HepG2 (cell line): ENCODE data around the gene WEE1. TPM values are rescaled to one million over a fixed set of nuclear protein-coding genes. Genes with fewer than 3 reads are reported as not detected.

Experiments
- AHR ChIP-seq: IDR thresholded peaks from 2 replicates; pipeline ENCODE4 v1.6.1; 2018; ENCODE audit warnings: missing genetic modification reagents, missing compliant biosample characterization
- CBX1 ChIP-seq: IDR thresholded peaks from one replicate; pipeline ENCODE4 v1.6.1; 2016; ENCODE audit warnings: antibody characterized with exemption, low read depth
- DDIT3 ChIP-seq: sonication (generic); formaldehyde crosslinking; IDR thresholded peaks from 2 replicates; pipeline ENCODE4 v1.4.0; 2020; ENCODE audit warnings: mild to moderate bottlenecking, missing genetic modification reagents
- FOSL1 ChIP-seq: sonication (generic); formaldehyde crosslinking; IDR thresholded peaks from 2 replicates; pipeline ENCODE4 v1.9.0; 2021; ENCODE audit warnings: missing genetic modification reagents, borderline replicate concordance
- FOXP4 ChIP-seq: sonication (generic); formaldehyde crosslinking; IDR thresholded peaks from 2 replicates; pipeline ENCODE4 v1.4.0; 2020; ENCODE audit warnings: missing genetic modification reagents
- IRF2 ChIP-seq: IDR thresholded peaks from 2 replicates; pipeline ENCODE4 v1.6.1; 2018; ENCODE audit warnings: missing genetic modification reagents, missing compliant biosample characterization
- MAZ ChIP-seq, 2 experiments: sonication (generic) in 1 of 2; formaldehyde crosslinking in 1 of 2; IDR thresholded peaks; 2 replicates each; pipeline versions ENCODE4 v1.5.0 to v1.6.1; 2012 to 2020; ENCODE audit warnings: low read depth in 2 of 2, mild to moderate bottlenecking in 2 of 2, borderline replicate concordance in 1 of 2, improper control_type of control experiment in 1 of 2, low read length in 1 of 2, missing genetic modification reagents in 1 of 2, moderate library complexity in 1 of 2
- MED8 ChIP-seq: sonication (generic); formaldehyde crosslinking; IDR thresholded peaks from 2 replicates; pipeline ENCODE4 v1.8.1; 2023; ENCODE audit warnings: mild to moderate bottlenecking, missing genetic modification reagents; ENCODE audit not compliant: insufficient replicate concordance
- PHF20 ChIP-seq: sonication (generic); formaldehyde crosslinking; IDR thresholded peaks from 2 replicates; pipeline ENCODE4 v1.5.0; 2020; ENCODE audit warnings: mild to moderate bottlenecking, missing genetic modification reagents
- SMYD3 ChIP-seq: sonication (generic); formaldehyde crosslinking; IDR thresholded peaks from 2 replicates; pipeline ENCODE4 v1.8.1; 2023; ENCODE audit warnings: mild to moderate bottlenecking, missing genetic modification reagents
- STAG1 ChIP-seq: sonication (generic); formaldehyde crosslinking; IDR thresholded peaks from 2 replicates; pipeline ENCODE4 v1.4.0; 2020; ENCODE audit warnings: missing genetic modification reagents
- TARDBP ChIP-seq: sonication (generic); formaldehyde crosslinking; IDR thresholded peaks from 2 replicates; pipeline ENCODE4 v1.8.0; 2022; ENCODE audit warnings: mild to moderate bottlenecking, missing genetic modification reagents
- TBL1XR1 ChIP-seq: fragments of 150-350 bp; IDR thresholded peaks from 2 replicates; pipeline ENCODE4 v1.6.1; 2014; ENCODE audit warnings: borderline replicate concordance, low read length; ENCODE audit not compliant: partially characterized antibody
- U2AF2 ChIP-seq: fragments of 200-400 bp; formaldehyde crosslinking; IDR thresholded peaks from 2 replicates; pipeline ENCODE4 v1.6.1; 2017; ENCODE audit warnings: low read depth, mild to moderate bottlenecking, low read length
- ZFAT ChIP-seq: sonication (generic); formaldehyde crosslinking; conservative IDR thresholded peaks from 2 replicates; pipeline ENCODE4 v1.8.1; 2023; ENCODE audit warnings: missing genetic modification reagents, inconsistent platforms
- ZNF343 ChIP-seq: sonication (generic); formaldehyde crosslinking; IDR thresholded peaks from 2 replicates; pipeline ENCODE4 v1.4.0; 2020; ENCODE audit warnings: mild to moderate bottlenecking, missing genetic modification reagents
- ZNF558 ChIP-seq: sonication (generic); formaldehyde crosslinking; IDR thresholded peaks from 2 replicates; pipeline ENCODE4 v1.9.0; 2022; ENCODE audit warnings: mild to moderate bottlenecking, missing genetic modification reagents, borderline replicate concordance
- ZNF589 ChIP-seq: sonication (generic); formaldehyde crosslinking; conservative IDR thresholded peaks from 2 replicates; pipeline ENCODE4 v1.8.0; 2022; ENCODE audit warnings: mild to moderate bottlenecking, moderate library complexity, missing genetic modification reagents
- ZNF766 ChIP-seq: sonication (generic); formaldehyde crosslinking; IDR thresholded peaks from 2 replicates; pipeline ENCODE4 v1.5.0; 2020; ENCODE audit warnings: missing genetic modification reagents, borderline replicate concordance
- ZNF800 ChIP-seq: sonication (generic); formaldehyde crosslinking; IDR thresholded peaks from 2 replicates; pipeline ENCODE4 v1.4.0; 2020; ENCODE audit warnings: missing genetic modification reagents
- polyA plus RNA-seq, 8 experiments: library from polyadenylated mRNA; depleted of rRNA in 3 of 8; stranded (reverse) in 7 of 8; unstranded in 1 of 8; fragments of >200 nt; fragmentation: Illumina TruSeq in 4 of 8; extraction: Trizol in 4 of 8; gene quantifications; 2 replicates each; pipeline versions ENCODE4 v1.2.1 to v1.2.3, GENCODE V29; 2011 to 2016; ENCODE audit warnings: low read depth in 4 of 8, missing spikeins in 1 of 8, mixed read lengths in 1 of 8; ENCODE audit not compliant: insufficient read depth in 1 of 8
- total RNA-seq, 5 experiments: library from RNA; depleted of rRNA; stranded (reverse); fragments of >200 nt; fragmentation: Illumina TruSeq; extraction: Trizol; gene quantifications; 2 replicates each; pipeline ENCODE4 v1.2.3, GENCODE V29; 2016; ENCODE audit warnings: low read depth in 1 of 5
- TF ChIP-seq, protein P1 (sequence below): sonication (generic); formaldehyde crosslinking; IDR thresholded peaks from 2 replicates; pipeline ENCODE4 v1.4.0; 2020; ENCODE audit warnings: low read depth, mild to moderate bottlenecking, missing genetic modification reagents

Gene WEE1
- total and polyA plus RNA-seq, 2 of the 13 experiments (the other 11 are each of a cell fraction or from before 2014, with no cell fraction given): 31.4 to 63.7 TPM

DNA sequence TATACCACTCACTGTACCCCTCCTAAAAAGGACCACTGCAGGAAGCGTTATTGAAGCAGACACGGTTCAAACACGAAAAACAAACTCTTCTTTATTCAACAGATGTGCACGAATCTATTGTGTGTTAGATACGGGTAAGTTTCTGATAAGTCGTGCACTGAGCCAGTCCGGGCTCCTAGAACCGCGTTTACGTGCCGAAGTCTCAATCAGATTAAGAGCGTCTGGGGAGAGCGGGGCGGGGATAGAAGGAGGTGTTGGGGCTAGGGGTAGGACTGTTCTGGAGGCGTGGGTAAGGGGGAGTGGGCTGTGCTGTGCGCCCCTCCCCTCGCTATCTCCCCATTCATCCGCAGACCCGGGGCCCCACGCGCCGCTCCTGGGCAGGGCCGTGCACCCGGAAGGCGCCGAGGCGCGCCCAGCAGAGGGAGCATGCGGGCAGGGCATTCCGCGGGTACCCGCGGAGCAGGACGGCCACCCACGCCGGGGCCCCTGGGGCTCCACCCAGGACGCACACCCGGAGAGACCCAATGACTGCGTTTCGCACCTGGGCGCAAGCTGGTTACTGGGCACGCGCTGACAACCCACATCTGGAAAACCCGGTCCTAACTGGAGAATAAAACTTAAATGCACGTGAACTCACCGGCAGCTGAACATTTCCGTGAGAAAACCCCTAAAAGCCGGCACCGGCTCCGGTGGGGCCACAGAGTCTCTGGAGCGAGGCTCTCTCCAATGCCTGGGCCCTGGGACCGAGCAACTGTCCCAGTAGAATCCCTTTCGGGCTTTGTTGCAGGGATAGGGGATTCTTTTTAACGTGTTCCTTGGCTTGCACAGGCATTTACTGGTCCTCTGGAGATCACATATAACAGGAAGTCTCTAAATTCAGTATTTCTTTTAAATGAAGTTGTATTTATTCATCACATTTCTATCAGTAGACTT, 40.6 kb downstream of the WEE1 start (continued):
- TF ChIP-seq, protein P1, sequence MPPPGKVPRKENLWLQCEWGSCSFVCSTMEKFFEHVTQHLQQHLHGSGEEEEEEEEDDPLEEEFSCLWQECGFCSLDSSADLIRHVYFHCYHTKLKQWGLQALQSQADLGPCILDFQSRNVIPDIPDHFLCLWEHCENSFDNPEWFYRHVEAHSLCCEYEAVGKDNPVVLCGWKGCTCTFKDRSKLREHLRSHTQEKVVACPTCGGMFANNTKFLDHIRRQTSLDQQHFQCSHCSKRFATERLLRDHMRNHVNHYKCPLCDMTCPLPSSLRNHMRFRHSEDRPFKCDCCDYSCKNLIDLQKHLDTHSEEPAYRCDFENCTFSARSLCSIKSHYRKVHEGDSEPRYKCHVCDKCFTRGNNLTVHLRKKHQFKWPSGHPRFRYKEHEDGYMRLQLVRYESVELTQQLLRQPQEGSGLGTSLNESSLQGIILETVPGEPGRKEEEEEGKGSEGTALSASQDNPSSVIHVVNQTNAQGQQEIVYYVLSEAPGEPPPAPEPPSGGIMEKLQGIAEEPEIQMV: no peak
- TF ChIP-seq AHR (CRISPR knock-in tag): peak; percentile 48; the same call in 1 of the 2 replicates
- no peak for TF ChIP-seq CBX1
- TF ChIP-seq TBL1XR1: no peak
- TF ChIP-seq STAG1 (CRISPR knock-in tag): peak; percentile 80
- peak; percentile 59; the same call in 1 of the 2 replicates for TF ChIP-seq ZNF766 (CRISPR knock-in tag)
- peak; percentile 63 for TF ChIP-seq FOXP4 (CRISPR knock-in tag)
- peak; percentile 58; the same call in 1 of the 2 replicates for TF ChIP-seq TARDBP (CRISPR knock-in tag)
- TF ChIP-seq ZFAT: no peak
- TF ChIP-seq ZNF343 (CRISPR knock-in tag): 0 out of 2 replicates have a peak, but pooled peaks have one; percentile 26
- TF ChIP-seq IRF2: peak; percentile 34; the same call in 1 of the 2 replicates
- TF ChIP-seq FOSL1 (CRISPR knock-in tag): no peak
- TF ChIP-seq MED8 (CRISPR knock-in tag): no peak
- TF ChIP-seq PHF20 (CRISPR knock-in tag): peak; percentile 58; the same call in 1 of the 2 replicates
- peak; percentile 78; the same call in 1 of the 2 replicates for TF ChIP-seq ZNF558 (CRISPR knock-in tag)
- no peak; the same call in 1 of the 2 replicates for TF ChIP-seq ZNF589
- 0 out of 2 replicates have a peak, but pooled peaks have one; percentile 54 for TF ChIP-seq MAZ (IDR thresholded peaks at IDR 0.05; ENCODE audit: borderline replicate concordance, low read depth, low read length)
- peak; percentile 77 for TF ChIP-seq MAZ (CRISPR knock-in tag; IDR thresholded peaks at IDR 0.05; ENCODE audit: low read depth)
- peak; percentile 68; the same call in 1 of the 2 replicates for TF ChIP-seq ZNF800 (CRISPR knock-in tag)
- no peak for TF ChIP-seq U2AF2
- no peak for TF ChIP-seq DDIT3 (CRISPR knock-in tag)
- 0 out of 2 replicates have a peak, but pooled peaks have one; percentile 22 for TF ChIP-seq SMYD3 (CRISPR knock-in tag)
